NOMO-1 treated with dmso at 0.1 percent for 144 hours (cell line): ENCODE results near the gene CIAPIN1.
"Not testable (repeated sequence)": the region's sequence is repeated elsewhere in the genome, so short reads cannot be mapped to it uniquely, and the experiment has no call there.

Experiments used
- DNase-seq: peaks from one replicate; lab custom pipeline; 2025; ENCODE audit not compliant: unreplicated experiment; lab: John Stamatoyannopoulos, UW

Gene CIAPIN1

DNA sequence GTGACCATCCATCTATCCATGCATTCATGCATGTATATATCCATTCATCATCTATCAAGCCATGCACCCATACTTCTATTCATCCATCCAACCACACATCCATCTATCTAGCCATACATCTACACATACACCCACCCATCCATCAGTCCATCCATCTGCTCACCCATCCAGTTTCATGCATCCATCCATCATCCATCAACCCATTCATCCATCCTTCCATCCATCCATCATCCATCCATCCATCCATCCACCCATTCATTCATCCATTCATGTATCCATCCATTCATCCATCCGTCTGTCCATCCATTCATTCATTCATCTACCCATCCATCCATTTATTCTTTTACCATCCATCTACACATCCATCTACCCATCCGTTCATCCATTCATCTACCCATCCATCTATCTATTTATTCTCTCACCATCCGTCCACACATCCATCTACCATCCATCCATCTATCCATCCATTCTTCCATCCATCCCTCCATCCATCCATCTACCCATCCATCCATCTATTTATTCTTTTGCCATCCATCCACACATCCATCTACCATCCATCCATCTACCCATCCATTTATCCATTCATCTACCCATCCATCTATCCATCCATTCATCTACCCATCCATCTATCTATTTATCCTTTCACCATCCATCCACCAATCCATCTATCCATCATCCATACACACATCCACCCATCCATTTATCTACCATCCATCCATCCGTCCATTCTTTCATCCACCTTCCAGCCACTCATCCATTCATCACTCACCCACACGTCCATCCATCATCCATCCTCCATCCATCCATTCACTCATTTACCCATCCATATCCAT is 39.4 kb downstream of the CIAPIN1 start:
- no peak for DNase-seq

DNA sequence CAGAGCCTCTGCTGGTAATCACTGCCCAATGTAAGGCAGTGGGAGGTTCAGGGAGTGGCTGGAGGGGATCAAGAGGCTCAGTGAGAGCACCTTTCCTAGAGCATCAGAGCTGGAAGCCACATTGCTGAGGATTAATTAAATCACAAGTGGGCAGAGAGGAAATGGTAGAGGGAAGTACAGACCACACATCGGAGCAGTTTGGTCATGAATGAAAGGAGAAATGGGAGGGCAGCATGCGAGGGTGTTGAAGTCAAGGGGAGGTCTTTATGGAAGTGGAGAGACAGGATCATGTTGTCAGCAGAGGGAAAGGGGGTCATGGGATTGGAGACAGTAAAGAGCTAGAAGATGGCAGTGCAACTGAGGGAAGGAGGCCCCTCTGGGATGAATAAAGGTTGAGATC is 40.3 kb downstream of the CIAPIN1 start:
- DNase-seq, result peak; percentile 46

DNA sequence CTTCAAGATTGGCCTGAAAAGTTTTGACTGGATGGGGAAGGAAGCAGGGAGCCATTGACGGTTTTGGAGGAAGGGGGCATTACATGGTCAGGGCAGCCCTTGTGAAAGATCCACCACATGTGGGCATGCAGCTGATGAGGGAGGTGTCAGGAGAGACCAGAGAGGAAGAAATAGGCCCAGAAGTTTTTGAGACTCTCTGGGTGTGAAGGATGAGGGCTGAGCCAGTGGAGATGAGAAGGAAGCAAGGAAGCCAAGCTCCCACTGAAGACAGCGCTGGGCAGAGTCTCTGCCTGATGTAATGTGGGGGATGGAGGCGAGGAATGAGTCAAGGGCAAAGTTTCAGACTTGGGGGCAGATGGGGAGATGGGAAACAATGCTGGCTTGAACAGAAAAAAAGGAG is 42.1 kb downstream of the CIAPIN1 start:
- no peak for DNase-seq

DNA sequence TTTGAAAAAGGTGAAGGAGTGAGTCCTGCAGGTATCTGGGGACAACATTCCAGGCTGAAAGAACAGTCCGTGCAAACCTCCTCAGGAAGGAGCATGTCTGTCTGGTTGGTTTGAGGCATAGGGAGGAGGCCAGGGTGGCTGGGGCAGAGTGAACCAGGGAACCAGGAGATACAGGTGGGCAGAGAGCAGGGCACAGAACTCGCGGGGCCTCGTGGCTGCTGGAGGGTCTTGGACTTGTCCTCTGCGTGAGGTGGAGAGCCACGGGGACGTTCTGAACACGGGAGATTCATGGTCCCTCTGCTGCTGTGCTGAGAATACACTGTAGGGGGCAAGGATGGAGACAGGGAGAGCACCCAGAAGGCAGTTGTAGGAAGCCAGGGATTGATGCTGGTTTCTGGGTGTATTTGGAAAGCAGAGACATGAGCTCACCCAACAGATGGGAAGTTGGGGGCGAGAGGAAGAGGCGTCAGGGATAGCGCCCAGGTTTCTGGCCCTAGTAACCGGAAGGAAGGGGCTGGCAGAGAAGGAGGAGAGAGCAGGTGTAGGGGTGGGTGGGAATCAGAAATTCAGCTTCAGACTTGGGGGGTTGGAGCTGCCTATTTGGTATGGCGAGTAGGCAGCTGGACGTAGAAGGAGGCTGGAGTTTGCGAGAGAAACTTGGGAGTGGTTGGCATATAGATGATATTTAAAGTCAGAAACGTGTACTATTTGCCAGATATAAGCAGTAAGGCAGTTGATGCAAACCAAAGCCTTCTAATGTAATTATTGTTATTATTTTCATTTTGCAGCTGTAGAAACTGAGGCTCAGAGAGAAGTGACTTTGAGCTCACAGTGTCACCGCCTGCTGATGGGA is 43.0 kb downstream of the CIAPIN1 start, which contains the start of gene CCL17:
TSS of gene CCL17 (plus strand) at position 803 of the 853 bp plus-strand sequence. CDS start 9,166 bp downstream, outside the sequence.
- no peak for DNase-seq

DNA sequence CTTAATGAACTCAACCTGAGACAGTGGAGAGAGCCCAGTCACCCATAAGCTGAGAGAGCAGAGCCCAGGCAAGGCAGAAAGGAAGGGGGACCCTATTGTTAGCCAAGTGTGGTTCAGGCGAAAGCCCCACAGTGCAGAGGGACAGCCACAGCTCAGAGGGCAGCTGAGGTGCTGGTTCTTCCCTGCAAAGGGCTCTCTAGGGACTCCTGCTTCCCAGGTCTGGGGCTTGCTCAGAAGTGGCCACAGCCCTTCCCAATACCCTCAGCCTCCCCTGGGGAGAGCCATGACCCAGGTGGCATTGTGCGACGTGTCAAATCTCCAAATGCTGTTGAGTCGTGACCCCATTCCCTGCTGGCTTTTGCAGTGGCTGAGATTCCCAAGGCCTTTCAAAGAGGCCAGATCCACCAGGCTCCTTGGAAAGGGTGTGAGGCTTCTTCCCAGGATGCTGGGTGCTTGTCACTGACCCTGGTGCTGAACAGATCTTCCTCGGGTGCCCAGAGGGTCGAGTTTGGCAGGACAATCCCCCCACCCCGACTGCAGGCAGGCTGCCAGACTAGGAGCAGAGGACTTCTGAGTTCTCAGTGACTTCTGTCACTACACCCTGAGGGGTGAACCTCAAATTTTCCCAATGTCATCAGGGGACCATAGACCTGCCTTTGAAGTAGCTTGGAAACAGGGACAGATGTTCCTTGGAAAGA is 45.1 kb downstream of the CIAPIN1 start:
- no peak for DNase-seq

DNA sequence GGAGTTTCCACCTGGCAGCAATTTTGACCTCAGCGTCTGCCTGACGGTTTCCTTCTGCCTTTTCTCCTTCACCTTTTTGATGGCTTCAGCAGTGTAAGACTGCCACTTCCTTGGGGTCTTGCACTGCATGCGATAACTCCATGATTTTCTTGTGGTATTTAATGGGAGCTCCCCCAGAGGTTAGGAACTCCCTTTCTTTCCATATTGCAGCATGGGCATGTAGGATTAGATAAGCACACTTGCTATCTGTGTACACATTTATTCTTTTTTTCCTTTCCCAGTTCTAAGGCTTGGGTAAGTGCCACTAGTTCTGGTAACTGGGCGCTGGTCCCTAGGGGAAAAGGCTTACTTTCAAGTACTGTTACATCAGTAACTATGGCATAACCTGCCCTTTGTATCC is 49.7 kb downstream of the CIAPIN1 start:
- not testable (repeated sequence) for DNase-seq

DNA sequence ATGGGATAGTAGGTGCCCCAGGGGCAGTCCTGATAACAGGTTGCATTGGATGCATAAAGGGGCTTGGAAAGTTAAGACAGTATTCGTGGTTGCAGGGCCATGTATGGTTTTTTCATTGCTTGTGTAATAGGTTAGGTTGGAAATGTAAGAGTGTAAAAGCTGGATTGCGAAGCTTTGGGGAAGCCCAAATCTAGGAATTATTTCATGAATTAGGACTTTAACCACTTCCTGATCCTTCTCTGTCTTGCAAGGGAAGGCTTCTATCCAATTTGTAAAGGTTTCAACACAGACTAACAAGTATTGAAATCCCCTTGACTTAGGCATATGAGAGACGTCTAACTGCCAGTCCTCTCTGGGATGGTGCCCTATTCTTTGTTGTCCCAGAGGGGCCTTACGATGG is 50.4 kb downstream of the CIAPIN1 start:
- DNase-seq, result no peak

DNA sequence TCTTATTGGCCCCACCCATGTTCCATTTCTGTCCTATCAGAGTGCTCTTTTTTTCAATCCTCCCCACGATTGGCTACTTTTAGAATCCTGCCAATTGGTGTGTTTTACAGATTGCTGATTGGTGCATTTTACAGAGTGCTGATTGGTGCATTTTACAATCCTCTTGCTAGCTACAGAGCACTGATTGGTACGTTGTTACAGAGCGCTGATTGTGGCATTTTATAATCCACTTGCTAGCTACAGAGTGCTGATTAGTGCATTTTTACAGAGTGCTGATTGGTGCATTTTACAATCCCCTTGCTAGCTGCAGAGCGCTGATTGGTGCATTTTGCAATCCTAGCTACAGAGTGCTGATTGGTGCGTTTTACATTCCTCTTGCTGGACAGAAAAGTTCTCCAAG is 52.2 kb downstream of the CIAPIN1 start:
- no peak for DNase-seq

DNA sequence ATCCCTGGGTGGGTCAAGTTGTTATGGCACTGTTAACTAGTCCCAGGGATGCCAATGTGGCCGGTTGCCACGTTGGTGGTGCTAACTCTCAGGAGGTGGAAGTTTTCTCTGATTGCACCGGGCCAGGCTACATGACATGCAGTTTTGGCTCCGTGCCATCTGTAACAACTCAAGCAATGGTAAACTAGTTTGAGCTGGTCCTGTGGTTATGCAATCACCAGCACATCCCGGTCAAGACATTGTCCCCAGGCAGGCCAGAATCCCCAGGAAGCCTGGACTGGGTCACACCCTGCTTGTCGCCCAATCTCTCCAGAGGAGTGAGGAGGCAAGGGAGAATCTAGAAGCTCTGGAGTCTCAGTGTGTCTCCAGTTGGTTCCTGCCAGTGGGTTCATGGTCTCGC is 52.7 kb downstream of the CIAPIN1 start:
- no peak for DNase-seq

DNA sequence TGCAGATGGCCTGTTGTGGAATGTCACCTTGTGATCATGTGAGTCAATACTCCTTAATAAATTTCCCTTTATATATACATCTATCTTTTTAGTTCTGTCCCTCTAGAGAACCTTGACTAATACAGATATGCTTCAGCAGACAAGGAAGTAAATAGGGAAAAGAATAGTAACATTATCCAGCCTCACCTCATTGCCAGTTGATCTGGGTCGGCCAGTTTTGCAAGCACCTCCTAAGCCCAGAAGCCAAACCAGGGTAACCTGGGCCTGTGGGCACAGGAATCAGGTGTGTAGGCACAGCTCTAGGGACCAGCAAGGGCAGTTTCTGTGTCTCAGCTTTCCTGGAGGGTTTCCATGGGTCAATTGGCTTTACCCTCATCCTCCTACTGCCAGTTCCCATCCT is 54.5 kb downstream of the CIAPIN1 start:
- no peak for DNase-seq

DNA sequence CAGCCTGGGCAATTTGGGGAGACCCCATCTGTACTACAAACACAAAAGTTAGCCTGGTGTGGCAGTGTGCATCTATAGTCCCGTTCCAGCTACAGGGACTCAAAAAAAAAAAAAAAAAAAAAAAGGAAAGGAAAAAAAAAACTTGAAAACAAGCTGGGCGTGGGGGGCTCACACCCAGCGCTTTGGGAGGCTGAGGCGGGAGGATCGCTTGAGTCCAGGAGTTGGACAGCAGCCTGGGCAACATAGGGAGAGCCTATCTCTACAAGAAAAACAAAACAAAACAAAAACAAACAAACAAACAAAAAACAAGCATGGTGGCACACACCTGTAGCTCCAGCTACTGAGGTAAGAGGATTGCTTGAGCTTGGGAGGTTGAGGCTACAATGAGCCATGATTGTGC is 55.5 kb downstream of the CIAPIN1 start:
- no peak for DNase-seq

DNA sequence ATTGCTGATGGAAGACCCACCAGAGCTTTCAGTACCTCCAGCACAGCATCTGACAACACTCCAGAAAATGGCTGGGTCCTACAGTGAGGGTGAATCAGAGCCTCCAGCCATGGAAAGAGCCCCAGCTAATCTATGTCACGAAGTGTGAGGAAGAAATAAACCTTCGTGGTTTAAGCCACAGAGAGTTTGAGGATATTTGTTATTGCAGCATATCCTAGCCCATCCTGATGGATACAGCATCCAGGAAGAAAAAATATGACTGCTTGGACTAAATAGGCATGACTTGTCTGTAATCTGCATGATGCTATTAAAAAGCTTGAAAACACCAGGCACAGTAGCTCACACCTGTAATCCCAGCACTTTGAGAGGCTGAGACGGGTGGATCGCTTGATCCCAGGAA is 55.9 kb downstream of the CIAPIN1 start:
- no peak for DNase-seq

DNA sequence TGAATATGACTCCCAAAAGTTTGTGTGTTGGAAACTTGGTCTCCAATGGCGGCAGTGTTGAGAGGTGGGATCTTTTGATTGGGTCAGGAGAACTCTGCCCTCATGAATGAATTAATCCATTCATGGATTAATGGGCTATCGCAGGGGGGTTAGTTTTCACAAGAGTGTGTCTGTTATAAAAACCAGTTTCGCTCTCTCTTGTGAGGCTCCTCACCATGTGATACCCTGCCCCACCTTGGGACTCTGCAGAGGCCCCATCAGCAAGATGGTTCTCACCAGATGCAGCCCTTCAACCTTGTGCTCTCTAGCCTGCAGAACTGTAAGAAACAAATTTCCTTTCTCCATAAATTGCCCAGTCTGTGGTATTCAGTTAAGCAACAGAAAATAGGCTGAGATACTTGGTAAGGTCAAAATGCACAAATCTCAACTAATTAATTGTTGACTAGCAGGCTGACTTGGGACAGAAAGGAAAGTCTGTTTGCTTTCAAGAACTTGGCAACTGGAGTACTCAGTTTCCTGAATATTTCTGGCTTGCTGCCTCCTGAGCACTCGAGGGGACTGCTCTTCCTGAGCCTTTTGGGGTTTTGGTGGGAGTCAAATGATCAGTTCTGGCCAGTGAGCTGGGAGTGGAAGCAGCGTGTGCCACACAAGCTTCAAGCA is 56.4 kb downstream of the CIAPIN1 start:
- DNase-seq, result no peak

DNA sequence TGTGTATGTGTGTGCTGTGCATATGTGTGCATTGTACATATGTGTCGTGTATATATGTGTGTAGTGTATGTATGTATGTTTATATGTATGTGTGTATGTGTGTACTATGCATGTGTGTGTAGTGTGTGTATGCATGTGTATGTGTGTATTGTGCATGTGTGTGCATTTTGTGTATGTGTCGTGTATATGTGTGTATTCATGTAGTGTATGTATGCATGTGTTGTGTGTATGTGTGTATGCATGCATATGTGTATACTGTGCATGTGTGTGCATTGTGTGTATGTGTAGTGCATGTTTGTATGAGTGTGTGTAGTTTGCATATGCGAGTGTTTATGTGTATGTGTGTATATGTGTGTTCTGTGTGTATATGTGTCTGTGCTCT is 58.1 kb downstream of the CIAPIN1 start:
- DNase-seq, result no peak

DNA sequence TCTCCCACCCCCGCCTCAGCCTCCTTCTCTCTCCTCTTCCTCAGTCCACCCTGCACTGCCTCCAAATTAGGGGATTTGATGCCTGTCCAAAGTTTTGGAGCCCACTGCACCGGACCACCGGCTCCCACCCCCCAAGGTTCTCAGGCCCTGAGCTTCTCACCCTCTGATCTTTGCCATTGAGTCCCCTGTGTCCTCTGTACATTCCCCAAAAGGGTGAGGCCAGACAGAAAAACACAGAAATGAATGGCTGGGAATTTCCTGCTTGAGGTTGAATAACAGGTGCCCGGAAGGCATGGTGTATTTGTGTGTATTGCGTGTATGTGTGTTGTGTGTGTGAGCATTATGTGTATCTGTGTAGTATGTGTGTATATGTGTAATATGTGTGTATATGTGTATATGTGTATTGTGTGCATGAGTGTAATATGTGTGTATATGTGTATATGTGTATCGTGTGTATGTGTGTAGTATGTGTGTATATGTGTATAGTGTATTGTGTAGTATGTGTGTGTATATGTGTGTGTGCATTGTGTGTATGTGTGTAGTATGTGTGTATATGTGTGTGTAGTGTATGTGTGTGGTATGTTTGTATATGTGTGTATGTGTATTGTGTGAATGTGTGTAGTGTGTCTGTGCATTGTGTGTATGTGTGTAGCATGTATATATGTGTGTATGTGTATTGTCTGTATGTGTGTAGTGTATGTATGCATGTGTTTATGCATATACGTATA is 58.7 kb downstream of the CIAPIN1 start:
- no peak for DNase-seq

DNA sequence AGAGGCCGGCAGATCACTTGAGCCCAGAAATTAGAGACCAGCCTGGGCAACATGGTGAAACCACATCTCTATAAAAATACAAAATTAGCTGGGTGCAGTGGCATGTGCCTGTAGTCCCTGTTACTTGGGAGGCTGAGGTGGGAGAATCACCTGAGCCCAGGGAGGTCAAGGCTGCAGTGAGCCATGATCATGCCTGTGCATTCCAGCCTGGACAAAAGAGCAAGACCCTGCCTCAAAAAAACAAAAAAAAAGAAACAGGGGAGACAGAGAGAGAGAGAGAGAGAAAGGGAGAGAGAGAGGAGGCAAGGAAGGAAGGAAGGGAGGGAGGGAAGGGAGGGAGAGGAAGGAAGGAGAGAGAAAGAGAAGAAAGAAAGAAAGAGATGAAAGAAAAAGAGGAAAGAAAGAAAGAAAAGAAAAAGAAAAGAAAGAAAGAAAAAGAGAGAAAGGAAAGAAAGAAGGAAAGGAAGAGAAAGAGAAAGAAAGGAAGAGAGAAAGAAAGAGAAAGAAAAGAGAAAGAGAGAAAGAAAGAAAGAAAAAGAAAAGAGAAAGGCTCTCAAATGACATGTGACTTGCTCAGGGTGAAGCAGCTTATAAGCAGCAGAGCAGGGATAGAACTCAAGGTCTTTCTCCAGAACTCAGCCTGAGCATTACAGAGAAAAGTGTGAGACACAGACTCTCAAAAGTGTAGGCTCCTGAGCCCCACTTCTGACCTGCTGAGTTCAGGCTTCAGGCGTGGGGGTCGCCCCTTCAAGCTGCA is 59.4 kb downstream of the CIAPIN1 start:
- DNase-seq, result no peak

DNA sequence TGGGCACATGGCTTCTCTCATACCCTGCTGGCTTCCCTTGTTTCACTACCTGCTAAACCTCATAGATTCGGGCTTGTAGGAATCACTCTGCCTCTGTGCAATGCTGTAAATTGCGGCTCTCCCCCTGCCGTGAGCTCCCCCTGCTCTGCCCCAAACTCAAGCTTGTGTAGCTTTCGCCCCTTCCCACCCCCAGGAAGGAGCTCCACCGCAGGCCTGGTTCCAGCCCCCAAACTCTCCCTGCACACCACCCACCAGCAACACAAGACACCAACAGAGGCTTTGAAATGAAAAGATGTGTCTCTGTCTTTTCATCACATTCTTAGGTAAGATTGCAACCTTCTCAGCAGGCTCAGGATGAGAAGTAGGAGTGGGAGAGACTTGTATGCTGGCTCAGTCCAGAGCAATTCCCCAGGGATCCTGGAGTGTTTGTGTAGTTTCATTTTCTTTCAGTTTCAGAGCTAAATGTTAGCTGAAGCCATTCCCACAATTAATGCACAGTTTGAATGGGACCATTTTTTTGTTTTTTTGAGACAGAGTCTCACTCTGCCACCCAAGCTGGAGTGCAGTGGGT is 60.7 kb downstream of the CIAPIN1 start:
- no peak for DNase-seq

DNA sequence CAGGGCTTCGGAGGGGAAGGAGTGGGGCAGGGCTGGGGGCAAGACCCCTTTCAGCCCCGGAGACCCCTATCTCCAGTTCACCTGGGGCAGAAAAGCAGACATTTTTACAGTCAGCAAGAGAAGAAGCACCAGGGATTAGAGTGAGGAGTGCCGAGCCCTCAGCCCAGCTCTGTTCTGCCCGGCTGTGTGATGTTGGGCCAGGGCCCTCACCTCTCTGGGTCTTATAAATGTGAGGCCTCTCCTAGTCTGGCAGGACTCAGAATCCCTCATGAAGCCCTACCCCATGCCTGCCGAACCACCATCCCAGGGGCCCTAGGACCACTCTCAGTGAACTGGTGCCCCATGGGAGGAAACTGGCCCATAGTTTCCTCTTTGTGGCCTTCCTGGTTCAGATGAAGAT is 62.1 kb downstream of the CIAPIN1 start:
- DNase-seq, result no peak
